HUDEP-2 (cell line): ENCODE results near the gene ELMO3.

ENCODE experiments used
- DNase-seq, 76 experiments: peaks; one replicate each; lab custom pipeline; 2025; ENCODE audit not compliant: unreplicated experiment in 76 of 76; lab: John Stamatoyannopoulos, UW

ELMO3 gene, protein sequence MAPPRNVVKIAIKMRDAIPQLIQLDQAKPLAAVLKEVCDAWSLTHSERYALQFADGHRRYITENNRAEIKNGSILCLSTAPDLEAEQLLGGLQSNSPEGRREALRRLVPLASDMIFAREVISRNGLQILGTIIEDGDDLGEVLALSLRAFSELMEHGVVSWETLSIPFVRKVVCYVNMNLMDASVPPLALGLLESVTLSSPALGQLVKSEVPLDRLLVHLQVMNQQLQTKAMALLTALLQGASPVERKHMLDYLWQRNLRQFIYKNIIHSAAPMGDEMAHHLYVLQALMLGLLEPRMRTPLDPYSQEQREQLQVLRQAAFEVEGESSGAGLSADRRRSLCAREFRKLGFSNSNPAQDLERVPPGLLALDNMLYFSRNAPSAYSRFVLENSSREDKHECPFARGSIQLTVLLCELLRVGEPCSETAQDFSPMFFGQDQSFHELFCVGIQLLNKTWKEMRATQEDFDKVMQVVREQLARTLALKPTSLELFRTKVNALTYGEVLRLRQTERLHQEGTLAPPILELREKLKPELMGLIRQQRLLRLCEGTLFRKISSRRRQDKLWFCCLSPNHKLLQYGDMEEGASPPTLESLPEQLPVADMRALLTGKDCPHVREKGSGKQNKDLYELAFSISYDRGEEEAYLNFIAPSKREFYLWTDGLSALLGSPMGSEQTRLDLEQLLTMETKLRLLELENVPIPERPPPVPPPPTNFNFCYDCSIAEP

GRCh38 chr16:67199011-67199807, at the start of gene ELMO3:
Gene ELMO3, plus strand, starts transcription at chr16:67199131. Its CDS starts 196 bp downstream, at chr16:67199327.
- DNase-seq, result no peak

GRCh38 chr16:67149276-67150046, 49.5 kb upstream of the ELMO3 start:
- DNase-seq, result no peak

DNA sequence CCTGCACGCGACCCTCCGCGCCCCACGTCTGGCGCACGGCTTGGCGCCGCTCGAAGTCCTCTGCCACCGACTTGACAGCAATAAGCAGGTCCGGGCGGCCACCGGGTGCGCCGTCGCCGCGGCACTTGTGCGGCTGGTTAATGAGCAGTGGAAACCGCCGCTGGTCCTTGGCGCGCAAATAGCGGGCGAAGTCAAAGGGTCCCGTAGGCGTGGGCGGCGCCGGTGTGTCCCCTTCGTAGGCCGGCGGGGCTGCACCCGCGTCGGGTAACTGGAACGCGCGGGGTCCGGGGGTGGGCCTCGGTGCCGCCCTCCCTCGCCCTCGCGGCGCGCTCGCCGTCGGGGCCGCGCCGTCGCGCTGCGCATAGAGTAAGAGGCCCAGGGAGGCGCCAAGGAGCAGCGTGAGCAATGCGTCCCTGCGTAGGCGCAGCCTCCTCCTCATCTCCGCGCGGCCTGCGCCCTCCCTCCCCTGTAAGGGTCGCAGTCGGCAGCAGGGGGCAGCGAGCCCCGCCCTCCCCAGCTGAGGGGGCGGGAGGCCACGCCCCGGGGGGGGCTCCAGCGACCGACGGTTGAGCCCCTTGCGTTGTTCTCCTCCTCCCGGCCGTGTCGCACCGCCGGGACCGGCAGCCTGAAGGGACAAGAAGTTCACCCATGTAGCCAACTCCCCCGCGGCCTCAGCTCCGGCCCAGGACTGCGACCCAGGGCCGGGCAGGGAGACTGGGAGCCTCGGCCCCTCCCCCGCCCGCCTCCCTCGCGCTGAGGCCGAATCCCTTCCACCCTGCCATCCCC, 48.7 kb upstream of the ELMO3 start:
- DNase-seq, result peak in 14 of 76 experiments; percentile 4 to 47 (median 14)

DNA sequence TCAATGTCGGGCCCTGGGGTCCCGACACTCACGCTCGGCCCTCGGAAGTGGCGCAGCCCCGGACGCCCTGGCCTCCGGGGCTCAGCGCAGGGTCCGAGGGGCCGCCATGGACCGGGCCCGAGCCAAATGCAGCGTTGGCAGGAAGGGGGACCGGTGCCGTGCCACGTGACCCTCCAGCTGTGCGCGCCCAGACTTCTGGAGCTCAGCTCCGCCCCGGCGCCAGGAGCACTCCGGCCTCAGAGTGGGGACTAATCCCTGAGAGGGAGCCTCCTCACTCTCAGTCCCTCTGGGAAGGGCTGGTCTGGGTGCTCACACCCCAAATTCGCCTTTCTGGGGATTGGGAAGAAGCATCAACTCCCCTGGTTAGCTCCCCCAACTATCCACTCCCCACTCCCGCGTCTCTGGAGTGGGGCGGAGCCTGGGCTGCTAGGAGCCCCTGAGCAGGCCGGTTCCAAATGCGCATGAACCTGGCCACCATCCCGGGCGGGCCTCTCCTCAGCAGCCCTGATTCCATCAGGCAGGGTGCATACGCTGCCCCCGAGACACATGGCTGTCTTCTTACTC, 48.0 kb upstream of the ELMO3 start, which contains the start of gene B3GNT9:
Gene B3GNT9, minus strand, starts transcription at position 166 of the 564 bp plus-strand sequence. CDS start 513 bp downstream, outside the sequence.
- peak in 22 of 76 experiments; percentile 9 to 50 (median 32) for DNase-seq

DNA sequence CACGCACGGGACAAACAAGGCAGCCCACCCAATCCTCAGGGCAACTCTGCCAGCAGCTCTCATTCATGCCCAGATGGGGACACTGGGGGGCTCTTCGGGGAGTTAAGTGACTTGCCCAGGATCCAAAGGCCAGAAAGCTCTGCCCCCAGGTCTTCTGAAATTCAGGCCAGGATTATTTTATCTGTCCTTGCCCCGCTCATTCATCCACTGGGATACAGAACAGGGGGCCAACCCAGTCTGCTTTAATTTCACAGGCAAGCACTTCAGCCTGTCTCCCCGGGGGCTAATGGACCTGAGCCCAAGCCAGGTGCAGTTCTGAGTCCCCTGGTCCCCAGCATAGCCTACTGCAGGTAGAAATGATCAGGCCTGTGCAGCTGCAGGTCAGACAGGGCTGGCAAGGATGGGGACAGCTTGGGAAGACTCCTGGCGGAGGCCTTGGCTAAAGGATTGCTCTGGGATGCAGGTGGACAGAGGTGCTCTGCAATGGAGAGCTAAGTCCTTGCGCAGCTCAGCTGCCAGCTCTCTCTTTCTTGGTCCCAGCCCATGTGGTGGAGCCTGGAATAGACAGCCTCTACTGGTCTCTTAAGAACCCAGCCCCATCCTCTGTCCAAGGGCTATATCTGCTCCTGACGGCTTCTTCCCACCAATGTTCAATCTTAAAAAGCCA, 47.4 kb upstream of the ELMO3 start:
- DNase-seq, result peak in 1 of 76 experiments; percentile 7

DNA sequence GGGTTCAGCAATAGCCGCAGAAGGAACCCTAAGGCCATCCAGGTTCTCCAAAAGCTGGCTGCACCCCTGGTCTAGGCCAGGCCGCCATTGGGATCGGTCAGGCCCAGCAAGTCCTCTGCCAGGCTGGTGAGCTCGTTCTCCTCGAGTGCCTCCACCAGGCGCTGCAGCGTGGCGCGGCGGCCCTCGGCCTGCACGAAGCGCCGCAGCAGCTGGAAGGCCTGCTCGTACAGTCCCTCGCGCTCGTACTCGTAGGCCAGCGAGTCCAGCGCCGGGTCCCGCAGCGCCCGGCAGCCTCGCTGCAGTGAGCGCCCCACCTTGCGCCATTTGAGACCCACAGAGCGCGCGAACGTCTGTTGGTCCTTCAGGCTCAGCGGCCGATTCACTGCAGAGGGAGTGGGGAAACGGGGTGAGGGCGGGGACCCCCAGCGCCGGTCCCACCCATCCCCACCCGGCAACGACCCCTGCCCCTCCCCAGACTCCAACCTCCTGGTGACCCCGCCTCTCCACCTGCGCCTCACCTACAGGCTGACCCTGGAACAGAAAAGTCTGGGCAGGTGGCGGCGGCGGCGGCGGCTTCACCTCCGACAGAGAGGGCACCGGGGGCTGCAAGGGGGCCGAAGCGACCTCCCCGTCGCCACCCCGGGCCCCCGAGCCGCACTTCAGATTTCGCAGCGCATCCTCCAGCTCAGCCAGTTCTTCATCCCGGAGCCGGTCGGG, 44.2 kb upstream of the ELMO3 start:
- no peak for DNase-seq

- peak in 55 of 76 experiments; percentile 13 to 74 (median 50) for DNase-seq
Observed at GRCh38 chr16:67155295-67156142, 43.4 kb upstream of the ELMO3 start.

DNA sequence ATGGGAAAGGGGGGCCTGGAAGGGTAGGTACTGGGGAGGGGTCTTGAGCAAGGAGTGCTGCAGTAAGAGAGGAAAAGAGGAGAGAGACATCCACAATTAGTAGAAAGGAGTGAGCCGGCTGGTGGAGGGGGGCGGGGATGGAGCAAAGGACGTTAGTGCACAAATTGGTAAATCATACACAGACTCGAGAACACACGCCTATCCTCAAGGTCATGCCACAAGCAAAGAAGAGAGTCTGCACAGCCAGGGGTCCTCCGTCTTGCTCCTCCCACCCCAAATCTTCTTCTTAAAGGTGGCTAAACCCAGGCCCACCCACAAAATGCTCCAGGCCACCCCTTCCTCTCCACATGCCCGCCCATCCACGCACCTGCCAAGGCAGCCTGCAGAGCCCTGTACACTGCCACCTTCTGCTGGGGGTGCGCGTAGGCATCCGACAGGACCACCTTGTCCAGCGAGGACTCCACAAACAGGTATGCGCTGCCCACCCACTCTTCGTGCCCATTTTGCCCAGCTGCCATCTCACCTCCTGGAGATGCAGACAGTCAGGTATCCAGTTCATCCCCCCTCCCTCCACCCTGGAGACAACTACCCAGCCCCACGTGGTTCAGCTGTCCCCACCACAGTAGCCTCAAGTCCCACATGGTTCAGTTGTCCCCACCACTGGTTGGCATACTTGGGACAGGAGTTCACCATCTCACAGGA, 42.6 kb upstream of the ELMO3 start:
- no peak for DNase-seq

GRCh38 chr16:67157106-67157748, 41.7 kb upstream of the ELMO3 start:
- DNase-seq, result no peak

DNA sequence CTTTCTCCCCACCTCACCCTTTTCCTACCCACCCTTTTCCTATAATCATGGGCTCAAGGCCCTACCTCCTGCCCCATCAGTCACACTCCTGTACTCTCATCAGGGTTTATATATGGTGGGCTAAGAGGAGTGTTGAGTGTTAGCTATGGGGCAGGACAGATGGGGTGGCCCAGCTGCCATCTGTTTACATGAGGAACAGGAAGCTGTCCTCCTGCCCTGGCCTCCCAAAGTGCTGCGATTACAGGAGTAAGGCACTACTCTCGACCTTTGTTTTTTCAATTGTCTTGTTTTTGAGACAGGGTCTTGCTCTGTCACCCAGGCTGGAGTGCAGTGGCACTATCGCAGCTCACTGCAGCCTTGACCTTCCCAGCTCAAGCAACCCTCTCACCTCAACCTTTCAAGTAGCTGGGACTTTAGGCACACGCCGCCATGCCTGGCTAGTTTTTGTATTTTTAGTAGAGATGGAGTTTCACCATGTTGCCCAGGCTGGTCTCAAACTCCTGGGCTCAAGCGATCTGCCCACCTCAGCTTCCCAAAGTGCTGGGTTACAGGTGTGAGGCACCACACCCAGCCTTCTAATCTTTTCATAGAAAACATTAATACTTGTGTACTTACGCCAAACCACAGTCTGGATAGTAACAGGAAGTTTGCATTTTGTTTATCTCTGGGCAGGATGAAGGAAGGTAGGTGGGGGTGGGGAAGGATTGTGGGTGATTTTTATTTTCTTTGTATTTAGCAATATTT, 40.9 kb upstream of the ELMO3 start:
- no peak for DNase-seq

DNA sequence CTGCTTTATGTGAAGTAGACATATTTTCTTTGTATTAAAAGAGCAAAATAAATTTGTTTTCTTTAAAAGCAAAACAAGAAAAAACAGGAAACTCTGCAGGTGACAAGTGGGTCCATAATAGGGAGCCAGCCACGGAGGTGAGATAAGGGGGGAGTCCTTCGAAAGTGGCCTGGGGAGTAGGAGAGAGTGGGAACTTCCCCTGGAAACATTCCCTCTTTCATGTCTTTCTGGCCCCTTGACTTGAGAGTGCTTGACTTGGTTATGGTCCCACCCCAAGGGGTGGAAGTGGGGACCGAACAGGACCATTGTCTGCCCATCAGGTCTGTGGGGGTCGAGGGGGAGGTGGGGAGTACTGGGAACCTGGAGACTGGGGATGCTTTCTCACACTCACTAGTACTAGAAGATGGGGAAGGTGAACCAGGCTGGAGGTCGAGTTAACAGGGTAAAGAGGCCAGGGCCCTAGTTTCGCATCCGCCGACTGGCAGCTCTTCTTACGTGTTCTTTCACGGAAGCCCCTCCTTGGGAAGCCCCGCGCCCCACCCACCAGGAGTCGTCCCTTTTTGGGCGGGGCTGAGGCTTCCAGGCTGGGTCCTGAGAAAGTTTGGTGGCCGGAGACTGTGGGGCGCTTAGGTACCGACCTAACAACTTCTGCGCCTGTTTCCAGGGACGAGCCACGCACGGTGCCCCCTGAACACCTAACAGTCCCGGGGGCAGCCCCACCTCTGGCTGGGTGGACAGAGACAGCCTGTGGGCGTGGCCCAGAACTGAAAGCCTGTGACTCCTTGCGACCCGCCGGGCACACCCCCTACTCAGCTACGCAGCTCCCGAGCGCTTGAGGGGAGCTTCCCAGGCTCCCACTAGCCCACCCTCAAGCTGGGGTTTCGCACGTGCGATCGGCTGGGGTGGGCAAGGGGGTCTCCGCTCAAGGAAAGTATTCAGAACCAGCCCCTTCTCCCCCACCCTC, 40.0 kb upstream of the ELMO3 start:
- peak in 6 of 76 experiments; percentile 11 to 39 (median 20) for DNase-seq

- no peak for DNase-seq
Observed at GRCh38 chr16:67161595-67162058, 37.3 kb upstream of the ELMO3 start.

DNA sequence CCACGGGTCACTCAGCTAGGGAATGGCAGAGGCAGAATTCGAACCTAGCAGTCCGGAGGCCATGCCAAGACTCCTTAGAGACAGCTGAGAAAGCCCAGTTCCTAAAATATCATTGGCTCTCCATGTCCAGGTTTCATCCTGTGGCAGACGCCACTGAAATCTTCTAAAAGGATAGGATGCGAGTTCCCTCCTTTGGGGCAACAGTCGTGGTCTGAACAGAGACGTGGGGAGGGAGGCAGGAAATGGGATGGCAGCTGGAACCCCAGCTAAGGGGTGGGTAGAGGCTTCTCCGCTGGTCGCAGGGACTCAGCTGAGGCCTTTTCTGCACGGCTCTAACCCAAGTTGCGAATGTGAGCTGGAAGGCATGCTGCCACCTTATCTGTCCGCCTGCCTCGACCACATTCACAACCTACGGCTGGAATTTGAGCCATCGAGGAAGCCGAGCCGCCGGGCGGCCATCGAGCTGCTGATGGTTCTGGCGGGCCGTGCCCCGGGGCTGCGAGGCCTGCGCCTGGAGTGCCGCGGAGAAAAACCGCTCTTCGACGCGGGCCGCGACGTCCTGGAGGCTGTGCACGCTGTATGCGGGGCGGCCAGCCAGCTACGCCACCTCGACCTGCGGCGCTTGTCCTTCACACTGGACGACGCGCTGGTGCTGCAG, 36.3 kb upstream of the ELMO3 start:
- DNase-seq, result no peak
